GM12864 (cell line): Measurements from ENCODE around the gene SRGAP3.
"Not testable (repeated sequence)": the region's sequence is repeated elsewhere in the genome, so short reads cannot be mapped to it uniquely, and the experiment has no call there.

ENCODE experiments used
- DNase-seq: peaks from one replicate; pipeline ENCODE4 v3.0.0-alpha.2; 2011; ENCODE audit warnings: low read depth
- H3K4me3 ChIP-seq: 2 replicates; pipeline ENCODE4 v1.5.1; 2011; ENCODE audit warnings: mild to moderate bottlenecking, low read depth, low read length, control low read depth
- TF ChIP-seq, protein P1 (sequence below): IDR thresholded peaks from 2 replicates; pipeline ENCODE4 v1.5.1; 2011; ENCODE audit warnings: low read depth, mild to moderate bottlenecking, moderate library complexity, low read length, control low read depth, inconsistent platforms; ENCODE audit errors: missing control alignments

Gene SRGAP3

DNA sequence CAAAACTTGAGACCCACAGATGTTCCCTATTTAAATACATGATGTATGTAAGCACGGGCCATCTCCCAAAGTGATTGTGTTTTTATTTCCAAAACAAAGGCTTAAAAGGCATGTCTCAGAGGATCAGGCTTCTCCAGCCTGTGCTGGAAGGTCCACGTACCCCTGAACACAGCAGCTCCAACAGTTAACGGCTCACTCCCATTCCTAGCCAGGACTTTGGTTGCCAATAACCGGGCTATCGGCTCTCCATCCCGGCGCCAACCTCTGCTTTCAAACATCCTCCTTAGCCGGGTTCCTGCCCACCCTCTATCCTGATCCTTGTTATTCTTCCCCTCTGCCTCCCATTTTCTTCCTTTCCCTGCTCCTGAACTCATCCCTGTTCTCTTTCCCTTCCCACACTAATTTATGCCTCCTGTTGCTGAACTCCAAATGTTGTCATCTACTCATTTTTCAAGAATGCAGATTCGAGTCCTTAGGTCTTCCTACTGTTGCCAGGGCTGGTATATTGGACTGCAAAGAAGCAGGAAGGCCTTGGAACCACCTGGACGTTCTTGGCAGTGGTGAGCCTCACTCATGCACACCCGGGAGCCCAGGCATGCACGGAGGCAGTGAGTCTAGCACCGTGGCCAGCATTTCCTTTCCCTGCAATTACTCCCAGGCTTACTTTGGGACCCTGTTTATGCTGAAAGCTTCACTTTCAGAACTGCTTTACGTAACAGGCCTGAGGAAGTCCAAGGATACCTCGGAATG is 157.8 kb downstream of the SRGAP3 start:
- H3K4me3 ChIP-seq, result no peak overlapping the region
- TF ChIP-seq, protein P1, sequence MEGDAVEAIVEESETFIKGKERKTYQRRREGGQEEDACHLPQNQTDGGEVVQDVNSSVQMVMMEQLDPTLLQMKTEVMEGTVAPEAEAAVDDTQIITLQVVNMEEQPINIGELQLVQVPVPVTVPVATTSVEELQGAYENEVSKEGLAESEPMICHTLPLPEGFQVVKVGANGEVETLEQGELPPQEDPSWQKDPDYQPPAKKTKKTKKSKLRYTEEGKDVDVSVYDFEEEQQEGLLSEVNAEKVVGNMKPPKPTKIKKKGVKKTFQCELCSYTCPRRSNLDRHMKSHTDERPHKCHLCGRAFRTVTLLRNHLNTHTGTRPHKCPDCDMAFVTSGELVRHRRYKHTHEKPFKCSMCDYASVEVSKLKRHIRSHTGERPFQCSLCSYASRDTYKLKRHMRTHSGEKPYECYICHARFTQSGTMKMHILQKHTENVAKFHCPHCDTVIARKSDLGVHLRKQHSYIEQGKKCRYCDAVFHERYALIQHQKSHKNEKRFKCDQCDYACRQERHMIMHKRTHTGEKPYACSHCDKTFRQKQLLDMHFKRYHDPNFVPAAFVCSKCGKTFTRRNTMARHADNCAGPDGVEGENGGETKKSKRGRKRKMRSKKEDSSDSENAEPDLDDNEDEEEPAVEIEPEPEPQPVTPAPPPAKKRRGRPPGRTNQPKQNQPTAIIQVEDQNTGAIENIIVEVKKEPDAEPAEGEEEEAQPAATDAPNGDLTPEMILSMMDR, result no peak
- no peak for DNase-seq

DNA sequence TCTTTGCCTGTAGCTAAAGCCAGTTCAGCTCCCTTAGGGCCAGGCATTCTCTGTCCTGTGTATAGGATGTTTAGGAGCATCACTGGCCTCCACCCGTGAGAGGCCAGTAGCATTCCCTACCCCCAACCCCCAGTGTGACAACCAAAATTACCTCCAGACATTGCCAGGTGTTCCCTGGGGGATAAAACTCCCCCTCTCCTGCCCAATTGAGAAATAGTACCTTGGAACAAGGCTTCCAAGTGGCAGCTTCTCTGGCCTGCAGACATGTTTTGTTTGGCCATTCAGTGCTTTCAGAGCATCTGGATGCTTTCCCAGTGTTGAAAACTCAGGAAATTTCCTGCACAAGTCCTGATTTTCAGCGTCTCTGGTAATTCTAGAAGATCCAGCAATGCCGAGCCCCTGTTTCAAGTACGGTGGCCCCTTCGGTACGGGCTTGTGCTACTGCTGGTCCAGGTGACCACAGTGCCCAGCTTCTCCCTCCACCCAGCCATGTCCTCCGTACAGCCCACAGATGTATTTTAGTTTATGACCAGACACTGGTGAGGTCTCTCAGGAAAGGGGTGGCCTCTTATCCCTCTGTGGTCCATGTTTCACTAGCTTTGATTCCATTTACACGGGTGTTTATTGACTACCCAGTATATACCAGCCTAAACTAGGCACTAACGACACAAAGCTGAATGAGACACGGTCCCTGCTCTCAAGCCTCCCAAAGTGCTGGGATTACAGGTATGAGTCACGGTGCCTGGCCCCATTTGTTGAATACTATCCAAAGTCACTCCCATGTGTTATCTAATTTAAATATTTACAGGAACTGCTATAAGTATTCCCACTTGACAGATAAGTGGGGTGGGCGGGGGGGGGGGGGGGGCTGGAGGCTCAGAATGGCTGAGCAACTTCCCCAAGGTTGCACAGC is 160.7 kb downstream of the SRGAP3 start:
- TF ChIP-seq, protein P1, result no peak
- no peak overlapping the region for H3K4me3 ChIP-seq
- no peak for DNase-seq

- TF ChIP-seq, protein P1, result no peak
- DNase-seq, result no peak
- no peak overlapping the region for H3K4me3 ChIP-seq
These were observed 161.5 kb downstream of the SRGAP3 start for GRCh38 chr3:9087831-9088413.

GRCh38 chr3:9085428-9085827 is 164.0 kb downstream of the SRGAP3 start:
- H3K4me3 ChIP-seq, DNase-seq: not testable (repeated sequence)

DNA sequence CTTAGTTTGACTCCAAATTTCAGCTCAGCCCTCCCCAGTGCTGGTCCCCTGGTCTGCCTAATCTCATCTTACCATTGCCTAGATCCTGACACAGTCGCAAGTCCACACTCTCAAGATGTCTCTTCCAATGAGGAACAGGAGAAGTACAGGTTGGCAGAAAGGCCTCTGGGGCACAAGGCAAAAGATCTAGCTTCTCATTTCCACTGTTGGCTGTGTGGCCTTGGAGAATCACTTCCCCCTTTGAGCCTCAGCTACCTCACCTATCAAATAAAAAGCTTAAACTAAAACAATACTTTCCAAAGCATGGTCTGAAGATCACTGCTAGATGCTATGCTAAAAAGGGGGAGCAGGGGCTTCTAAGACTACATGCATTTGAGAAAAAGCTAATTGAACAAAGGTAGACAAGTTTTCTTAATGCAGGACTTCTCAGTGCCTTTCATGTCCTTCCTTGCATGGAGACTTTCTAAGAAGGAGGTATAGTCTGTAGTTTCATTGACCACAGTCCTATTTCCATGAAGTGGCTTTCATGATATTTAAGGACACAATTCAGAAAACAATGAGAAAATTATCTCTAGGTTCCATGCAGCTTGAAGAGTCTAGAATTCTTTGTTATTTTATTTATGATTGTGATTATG is 168.1 kb downstream of the SRGAP3 start:
- no peak overlapping the region for H3K4me3 ChIP-seq
- TF ChIP-seq, protein P1, result no peak
- DNase-seq, result no peak

GRCh38 chr3:9080163-9080562 is 169.3 kb downstream of the SRGAP3 start:
- no peak overlapping the region for H3K4me3 ChIP-seq
- TF ChIP-seq, protein P1, result no peak
- DNase-seq, result no peak

- TF ChIP-seq, protein P1, result no peak
- no peak overlapping the region for H3K4me3 ChIP-seq
- no peak for DNase-seq
These were observed 169.8 kb downstream of the SRGAP3 start for GRCh38 chr3:9079676-9080075.
